Measurements from ENCODE around the gene FTO.

GRCh38 chr16:54055191-54055590 is 351.2 kb downstream of the FTO start:
- TF ChIP-seq POLR2A (IDR thresholded peaks at IDR 0.05) (no peak), CTCF (IDR thresholded peaks at IDR 0.05) (no peak)

Data from adrenal gland (tissue), 5 donors.